GM08714 (cell line): ENCODE data around the gene COA3.

Source experiments
- H3K4me3 ChIP-seq: fragments of 200-500 bp; sonication (Bioruptor generic); 2 replicates; pipeline ENCODE4 v1.5.1; 2014; ENCODE audit warnings: mild to moderate bottlenecking, low read length, inconsistent platforms
- ZNF274 ChIP-seq: IDR thresholded peaks from 2 replicates; pipeline ENCODE4 v1.6.1; 2012; ENCODE audit warnings: mild to moderate bottlenecking, low read depth, low read length

The COA3 gene

GRCh38 chr17:42832213-42832933, 33.9 kb upstream of the COA3 start:
- no peak for TF ChIP-seq ZNF274

GRCh38 chr17:42830971-42831370, 32.5 kb upstream of the COA3 start:
- H3K4me3 ChIP-seq: no peak overlapping the region
- TF ChIP-seq ZNF274: no peak

More at GRCh38 chr17:42832213-42832933, 33.9 kb upstream of the COA3 start:
- peak overlapping the region; percentile 95 for H3K4me3 ChIP-seq

- no peak overlapping the region for H3K4me3 ChIP-seq
- TF ChIP-seq ZNF274: no peak
Measured at GRCh38 chr17:42827472-42827871, 29.0 kb upstream of the COA3 start.

GRCh38 chr17:42821176-42821575, 22.7 kb upstream of the COA3 start:
- no peak for TF ChIP-seq ZNF274
- no peak overlapping the region for H3K4me3 ChIP-seq

GRCh38 chr17:42819939-42820535, 21.5 kb upstream of the COA3 start:
- no peak for TF ChIP-seq ZNF274
- H3K4me3 ChIP-seq: no peak overlapping the region

GRCh38 chr17:42818379-42818778, 19.9 kb upstream of the COA3 start:
- no peak for TF ChIP-seq ZNF274
- no peak overlapping the region for H3K4me3 ChIP-seq

- no peak overlapping the region for H3K4me3 ChIP-seq
- no peak for TF ChIP-seq ZNF274
Measured at GRCh38 chr17:42817866-42818265, 19.4 kb upstream of the COA3 start.

GRCh38 chr17:42814633-42815399, 16.3 kb upstream of the COA3 start:
- TF ChIP-seq ZNF274: no peak
- no peak overlapping the region for H3K4me3 ChIP-seq

- no peak for TF ChIP-seq ZNF274
- no peak overlapping the region for H3K4me3 ChIP-seq
Measured at GRCh38 chr17:42809250-42809649, 10.7 kb upstream of the COA3 start.

GRCh38 chr17:42806249-42806648, 7.7 kb upstream of the COA3 start:
- no peak for TF ChIP-seq ZNF274
- H3K4me3 ChIP-seq: no peak overlapping the region

- no peak overlapping the region for H3K4me3 ChIP-seq
- TF ChIP-seq ZNF274: no peak
Measured at GRCh38 chr17:42804918-42805367, 6.4 kb upstream of the COA3 start.

- TF ChIP-seq ZNF274: no peak
- no peak overlapping the region for H3K4me3 ChIP-seq
Measured at GRCh38 chr17:42803074-42803883, 4.8 kb upstream of the COA3 start.

- peak overlapping the region; percentile 88 for H3K4me3 ChIP-seq
- no peak for TF ChIP-seq ZNF274
Measured at GRCh38 chr17:42798011-42798382, 507 bp downstream of the COA3 start.
